ENCODE results near the gene ZC3H13. TPM values are rescaled to one million over a fixed set of nuclear protein-coding genes. Genes with fewer than 3 reads are reported as not detected.

ZC3H13 gene
- total and polyA plus RNA-seq, 10 of the 15 experiments (the other 5 are each of a cell fraction or from before 2014, with no cell fraction given): 10.0 to 55.9 (median 25.4) TPM

DNA sequence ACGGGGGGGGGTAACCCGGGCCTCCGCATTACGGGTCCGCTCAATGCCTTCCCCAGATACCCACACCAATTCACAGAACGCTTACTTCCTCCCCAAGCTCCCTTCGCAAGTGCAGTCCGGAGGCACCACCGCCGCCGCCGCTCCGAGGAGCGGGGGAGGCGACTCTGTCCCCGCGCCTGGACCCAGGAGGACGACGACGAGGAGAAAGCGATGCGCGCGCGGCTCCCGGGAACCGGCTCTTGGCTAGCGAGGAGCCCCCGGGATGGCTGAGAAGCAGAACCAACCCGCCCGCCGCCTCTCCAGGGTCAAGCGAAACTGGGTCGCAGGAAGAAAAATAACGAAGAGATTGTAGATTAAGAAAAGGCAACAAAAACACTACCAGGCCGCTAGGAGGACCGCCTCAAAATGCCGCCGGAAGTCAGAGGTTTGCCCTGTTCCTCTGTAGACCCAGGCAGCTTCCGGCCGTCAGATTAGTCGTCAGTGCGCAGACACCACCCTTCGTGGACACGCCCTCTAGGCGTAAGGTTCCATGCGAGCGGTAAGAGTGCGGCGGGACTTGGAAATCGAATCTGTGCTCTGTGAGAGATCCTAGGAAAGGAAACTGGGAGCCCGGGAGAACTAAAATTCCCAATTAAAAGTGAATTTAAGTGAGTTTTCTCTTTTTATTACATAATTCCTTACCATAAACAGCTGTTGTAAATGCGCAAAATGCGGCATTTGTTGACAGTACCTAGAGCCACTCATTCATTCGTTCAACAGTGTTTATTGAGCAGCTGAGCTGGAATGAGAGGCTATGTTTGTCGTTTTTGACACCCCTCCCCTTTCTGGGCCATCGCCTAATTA is at the start of gene ZC3H13 (continued):
- TF ChIP-seq, protein P1, sequence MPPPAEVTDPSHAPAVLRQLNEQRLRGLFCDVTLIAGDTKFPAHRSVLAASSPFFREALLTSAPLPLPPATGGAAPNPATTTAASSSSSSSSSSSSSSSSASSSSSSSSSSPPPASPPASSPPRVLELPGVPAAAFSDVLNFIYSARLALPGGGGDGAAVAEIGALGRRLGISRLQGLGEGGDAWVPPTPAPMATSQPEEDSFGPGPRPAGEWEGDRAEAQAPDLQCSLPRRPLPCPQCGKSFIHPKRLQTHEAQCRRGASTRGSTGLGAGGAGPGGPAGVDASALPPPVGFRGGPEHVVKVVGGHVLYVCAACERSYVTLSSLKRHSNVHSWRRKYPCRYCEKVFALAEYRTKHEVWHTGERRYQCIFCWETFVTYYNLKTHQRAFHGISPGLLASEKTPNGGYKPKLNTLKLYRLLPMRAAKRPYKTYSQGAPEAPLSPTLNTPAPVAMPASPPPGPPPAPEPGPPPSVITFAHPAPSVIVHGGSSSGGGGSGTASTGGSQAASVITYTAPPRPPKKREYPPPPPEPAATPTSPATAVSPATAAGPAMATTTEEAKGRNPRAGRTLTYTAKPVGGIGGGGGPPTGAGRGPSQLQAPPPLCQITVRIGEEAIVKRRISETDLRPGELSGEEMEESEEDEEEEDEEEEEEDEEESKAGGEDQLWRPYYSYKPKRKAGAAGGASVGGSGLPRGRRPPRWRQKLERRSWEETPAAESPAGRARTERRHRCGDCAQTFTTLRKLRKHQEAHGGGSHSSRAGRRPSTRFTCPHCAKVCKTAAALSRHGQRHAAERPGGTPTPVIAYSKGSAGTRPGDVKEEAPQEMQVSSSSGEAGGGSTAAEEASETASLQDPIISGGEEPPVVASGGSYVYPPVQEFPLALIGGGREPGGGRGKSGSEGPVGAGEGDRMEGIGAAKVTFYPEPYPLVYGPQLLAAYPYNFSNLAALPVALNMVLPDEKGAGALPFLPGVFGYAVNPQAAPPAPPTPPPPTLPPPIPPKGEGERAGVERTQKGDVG (CRISPR knock-in tag; IDR thresholded peaks at IDR 0.05): no peak
- TF ChIP-seq, protein P2, sequence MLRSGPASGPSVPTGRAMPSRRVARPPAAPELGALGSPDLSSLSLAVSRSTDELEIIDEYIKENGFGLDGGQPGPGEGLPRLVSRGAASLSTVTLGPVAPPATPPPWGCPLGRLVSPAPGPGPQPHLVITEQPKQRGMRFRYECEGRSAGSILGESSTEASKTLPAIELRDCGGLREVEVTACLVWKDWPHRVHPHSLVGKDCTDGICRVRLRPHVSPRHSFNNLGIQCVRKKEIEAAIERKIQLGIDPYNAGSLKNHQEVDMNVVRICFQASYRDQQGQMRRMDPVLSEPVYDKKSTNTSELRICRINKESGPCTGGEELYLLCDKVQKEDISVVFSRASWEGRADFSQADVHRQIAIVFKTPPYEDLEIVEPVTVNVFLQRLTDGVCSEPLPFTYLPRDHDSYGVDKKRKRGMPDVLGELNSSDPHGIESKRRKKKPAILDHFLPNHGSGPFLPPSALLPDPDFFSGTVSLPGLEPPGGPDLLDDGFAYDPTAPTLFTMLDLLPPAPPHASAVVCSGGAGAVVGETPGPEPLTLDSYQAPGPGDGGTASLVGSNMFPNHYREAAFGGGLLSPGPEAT (IDR thresholded peaks at IDR 0.05; ENCODE audit: low read depth): peak; percentile 84; the same call in 1 of the 2 replicates
- TF ChIP-seq POLR2A (IDR thresholded peaks at IDR 0.05; ENCODE audit: low read depth, low read length) (peak; percentile 91), JUND (IDR thresholded peaks at IDR 0.05; ENCODE audit: low read depth, low read length) (no peak), KDM1A (IDR thresholded peaks at IDR 0.05; ENCODE audit: borderline replicate concordance) (no peak), HCFC1 (IDR thresholded peaks at IDR 0.05; ENCODE audit: low read length) (peak; percentile 71), RELA (IDR thresholded peaks at IDR 0.05; ENCODE audit: borderline replicate concordance, partially characterized antibody) (peak; percentile 59), FOS (IDR thresholded peaks at IDR 0.05; ENCODE audit: borderline replicate concordance, extremely low read depth, insufficient read length) (no peak), RAD51 (IDR thresholded peaks at IDR 0.05) (no peak), POLR2AphosphoS5 (IDR thresholded peaks at IDR 0.05; ENCODE audit: low read length) (peak; percentile 90), TAF1 (IDR thresholded peaks at IDR 0.05; ENCODE audit: borderline replicate concordance, low read depth, low read length) (peak; percentile 86), KAT2A (conservative IDR thresholded peaks at IDR 0.05; ENCODE audit: control insufficient read depth, low read depth, low read length) (no peak), MEF2B (IDR thresholded peaks at IDR 0.05; ENCODE audit: partially characterized antibody, poor library complexity, severe bottlenecking) (no peak), MTA3 (IDR thresholded peaks at IDR 0.05; ENCODE audit: borderline replicate concordance, low read length) (no peak; the same call in 1 of the 2 replicates), ZBED1 (IDR thresholded peaks at IDR 0.05; ENCODE audit: borderline replicate concordance) (no peak), EP300 (IDR thresholded peaks at IDR 0.05; ENCODE audit: borderline replicate concordance in 1 of 2, control insufficient read depth in 1 of 2, low read depth in 2 of 2, low read length in 2 of 2) (no peak), ZNF622 (IDR thresholded peaks at IDR 0.05) (no peak)
- TF ChIP-seq, protein P3, sequence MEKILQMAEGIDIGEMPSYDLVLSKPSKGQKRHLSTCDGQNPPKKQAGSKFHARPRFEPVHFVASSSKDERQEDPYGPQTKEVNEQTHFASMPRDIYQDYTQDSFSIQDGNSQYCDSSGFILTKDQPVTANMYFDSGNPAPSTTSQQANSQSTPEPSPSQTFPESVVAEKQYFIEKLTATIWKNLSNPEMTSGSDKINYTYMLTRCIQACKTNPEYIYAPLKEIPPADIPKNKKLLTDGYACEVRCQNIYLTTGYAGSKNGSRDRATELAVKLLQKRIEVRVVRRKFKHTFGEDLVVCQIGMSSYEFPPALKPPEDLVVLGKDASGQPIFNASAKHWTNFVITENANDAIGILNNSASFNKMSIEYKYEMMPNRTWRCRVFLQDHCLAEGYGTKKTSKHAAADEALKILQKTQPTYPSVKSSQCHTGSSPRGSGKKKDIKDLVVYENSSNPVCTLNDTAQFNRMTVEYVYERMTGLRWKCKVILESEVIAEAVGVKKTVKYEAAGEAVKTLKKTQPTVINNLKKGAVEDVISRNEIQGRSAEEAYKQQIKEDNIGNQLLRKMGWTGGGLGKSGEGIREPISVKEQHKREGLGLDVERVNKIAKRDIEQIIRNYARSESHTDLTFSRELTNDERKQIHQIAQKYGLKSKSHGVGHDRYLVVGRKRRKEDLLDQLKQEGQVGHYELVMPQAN (conservative IDR thresholded peaks at IDR 0.05): peak; percentile 73
- TF ChIP-seq, protein P4, sequence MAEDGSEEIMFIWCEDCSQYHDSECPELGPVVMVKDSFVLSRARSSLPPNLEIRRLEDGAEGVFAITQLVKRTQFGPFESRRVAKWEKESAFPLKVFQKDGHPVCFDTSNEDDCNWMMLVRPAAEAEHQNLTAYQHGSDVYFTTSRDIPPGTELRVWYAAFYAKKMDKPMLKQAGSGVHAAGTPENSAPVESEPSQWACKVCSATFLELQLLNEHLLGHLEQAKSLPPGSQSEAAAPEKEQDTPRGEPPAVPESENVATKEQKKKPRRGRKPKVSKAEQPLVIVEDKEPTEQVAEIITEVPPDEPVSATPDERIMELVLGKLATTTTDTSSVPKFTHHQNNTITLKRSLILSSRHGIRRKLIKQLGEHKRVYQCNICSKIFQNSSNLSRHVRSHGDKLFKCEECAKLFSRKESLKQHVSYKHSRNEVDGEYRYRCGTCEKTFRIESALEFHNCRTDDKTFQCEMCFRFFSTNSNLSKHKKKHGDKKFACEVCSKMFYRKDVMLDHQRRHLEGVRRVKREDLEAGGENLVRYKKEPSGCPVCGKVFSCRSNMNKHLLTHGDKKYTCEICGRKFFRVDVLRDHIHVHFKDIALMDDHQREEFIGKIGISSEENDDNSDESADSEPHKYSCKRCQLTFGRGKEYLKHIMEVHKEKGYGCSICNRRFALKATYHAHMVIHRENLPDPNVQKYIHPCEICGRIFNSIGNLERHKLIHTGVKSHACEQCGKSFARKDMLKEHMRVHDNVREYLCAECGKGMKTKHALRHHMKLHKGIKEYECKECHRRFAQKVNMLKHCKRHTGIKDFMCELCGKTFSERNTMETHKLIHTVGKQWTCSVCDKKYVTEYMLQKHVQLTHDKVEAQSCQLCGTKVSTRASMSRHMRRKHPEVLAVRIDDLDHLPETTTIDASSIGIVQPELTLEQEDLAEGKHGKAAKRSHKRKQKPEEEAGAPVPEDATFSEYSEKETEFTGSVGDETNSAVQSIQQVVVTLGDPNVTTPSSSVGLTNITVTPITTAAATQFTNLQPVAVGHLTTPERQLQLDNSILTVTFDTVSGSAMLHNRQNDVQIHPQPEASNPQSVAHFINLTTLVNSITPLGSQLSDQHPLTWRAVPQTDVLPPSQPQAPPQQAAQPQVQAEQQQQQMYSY (CRISPR knock-in tag; IDR thresholded peaks at IDR 0.05): no peak
